DND-41 (cell line): Measurements from ENCODE around the gene FOXP1.

ENCODE experiments used
- CTCF ChIP-seq: IDR thresholded peaks from 2 replicates; pipeline ENCODE4 v1.5.1; 2012; ENCODE audit warnings: borderline replicate concordance, low read length, moderate library complexity, mild to moderate bottlenecking; ENCODE audit not compliant: poor library complexity, severe bottlenecking; ENCODE audit errors: extremely low read depth
- EZH2 ChIP-seq: IDR thresholded peaks from 3 replicates; pipeline ENCODE4 v1.6.1; 2012; ENCODE audit warnings: borderline replicate concordance, low read depth, mild to moderate bottlenecking, moderate library complexity, low read length, inconsistent platforms; ENCODE audit not compliant: severe bottlenecking

GRCh38 chr3:71536376-71536965 lies 47.1 kb downstream of the FOXP1 start:
- TF ChIP-seq CTCF: no peak
- no peak for TF ChIP-seq EZH2
